ENCODE measurements around the gene TMEM40. TPM values are rescaled to one million over a fixed set of nuclear protein-coding genes. Genes with fewer than 3 reads are reported as not detected.

The TMEM40 gene
- total and polyA plus RNA-seq, 9 of the 15 experiments (the other 6 are each of a cell fraction or from before 2014, with no cell fraction given), result 0.11 to 0.31 (median 0.14) TPM; not detected in 6

DNA sequence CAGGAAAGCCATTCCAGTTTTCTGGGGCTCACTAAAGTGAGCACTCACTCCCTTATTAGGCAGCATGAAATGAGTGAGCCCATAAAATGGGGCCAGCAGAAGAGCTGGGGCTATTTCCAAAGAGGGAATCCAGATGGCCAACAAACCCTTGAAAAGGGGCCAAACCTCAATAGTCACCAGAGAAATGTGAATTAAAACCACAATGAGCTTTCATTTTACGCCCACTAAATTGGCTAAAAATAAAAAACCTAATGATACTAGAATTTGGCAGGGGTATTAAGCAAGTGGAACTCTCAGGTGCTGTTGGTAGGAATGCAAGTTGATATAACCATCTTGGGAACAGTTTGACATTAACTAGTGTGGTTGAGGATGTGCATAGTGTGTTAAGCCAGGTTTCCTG, 53.1 kb downstream of the TMEM40 start (continued):
- TF ChIP-seq, protein P1, sequence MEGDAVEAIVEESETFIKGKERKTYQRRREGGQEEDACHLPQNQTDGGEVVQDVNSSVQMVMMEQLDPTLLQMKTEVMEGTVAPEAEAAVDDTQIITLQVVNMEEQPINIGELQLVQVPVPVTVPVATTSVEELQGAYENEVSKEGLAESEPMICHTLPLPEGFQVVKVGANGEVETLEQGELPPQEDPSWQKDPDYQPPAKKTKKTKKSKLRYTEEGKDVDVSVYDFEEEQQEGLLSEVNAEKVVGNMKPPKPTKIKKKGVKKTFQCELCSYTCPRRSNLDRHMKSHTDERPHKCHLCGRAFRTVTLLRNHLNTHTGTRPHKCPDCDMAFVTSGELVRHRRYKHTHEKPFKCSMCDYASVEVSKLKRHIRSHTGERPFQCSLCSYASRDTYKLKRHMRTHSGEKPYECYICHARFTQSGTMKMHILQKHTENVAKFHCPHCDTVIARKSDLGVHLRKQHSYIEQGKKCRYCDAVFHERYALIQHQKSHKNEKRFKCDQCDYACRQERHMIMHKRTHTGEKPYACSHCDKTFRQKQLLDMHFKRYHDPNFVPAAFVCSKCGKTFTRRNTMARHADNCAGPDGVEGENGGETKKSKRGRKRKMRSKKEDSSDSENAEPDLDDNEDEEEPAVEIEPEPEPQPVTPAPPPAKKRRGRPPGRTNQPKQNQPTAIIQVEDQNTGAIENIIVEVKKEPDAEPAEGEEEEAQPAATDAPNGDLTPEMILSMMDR (IDR thresholded peaks at IDR 0.05 in 2 of 3, conservative IDR thresholded peaks at IDR 0.05 in 1 of 3; ENCODE audit: insufficient read depth in 2 of 3, low read depth in 1 of 3, low read length in 3 of 3), result no peak
- TF ChIP-seq ATF7 (IDR thresholded peaks at IDR 0.05), result no peak
- no peak for TF ChIP-seq SMAD4 (CRISPR knock-in tag; conservative IDR thresholded peaks at IDR 0.05)

DNA sequence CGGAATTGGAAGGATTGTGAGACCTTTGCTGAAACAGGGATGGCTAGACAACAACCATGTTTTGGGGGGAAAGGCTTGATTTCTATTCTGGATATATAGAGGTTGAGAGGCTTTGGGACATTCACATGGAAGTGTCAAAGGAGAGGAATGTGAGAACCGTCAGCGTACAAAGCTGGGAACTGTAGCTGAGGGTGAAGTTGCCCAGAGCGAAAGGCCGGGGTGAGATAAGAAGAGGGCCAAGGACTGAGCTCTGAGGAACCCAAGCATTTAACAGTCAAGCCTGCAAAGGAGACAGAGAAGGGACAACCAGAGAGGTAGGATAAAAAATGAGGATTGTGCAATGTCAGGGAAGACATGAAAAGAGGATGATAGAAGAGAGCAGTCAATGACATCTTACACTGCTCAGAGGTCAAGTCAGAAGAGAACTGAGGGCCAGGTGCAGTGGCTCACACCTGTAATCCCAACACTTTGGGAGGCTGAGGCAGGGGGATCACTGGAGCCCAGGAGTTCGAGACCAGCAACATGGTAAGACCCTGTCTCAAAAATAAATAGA, 53.6 kb downstream of the TMEM40 start:
- in situ Hi-C loops (cut with MboI) (loop anchor here (5.0 kb wide), 1 partner anchor 192 kb away; no protein-coding TSS in a partner anchor), intact Hi-C loops (cut with micrococcal nuclease) (loop anchor here (10.0 kb wide), 1 partner anchor 289 kb away; no protein-coding TSS in a partner anchor)
- FAIRE-seq, result no peak
- TF ChIP-seq MCM5 (IDR thresholded peaks at IDR 0.05; ENCODE audit: low read depth) (no peak), ZNF146 (CRISPR knock-in tag; IDR thresholded peaks at IDR 0.05; ENCODE audit: unreplicated experiment) (no peak), ZNF174 (CRISPR knock-in tag; IDR thresholded peaks at IDR 0.05) (no peak), CEBPB (tag; IDR thresholded peaks at IDR 0.05) (peak; percentile 72), PHF21A (IDR thresholded peaks at IDR 0.05; ENCODE audit: borderline replicate concordance, low read depth) (no peak), PRMT5 (CRISPR knock-in tag; IDR thresholded peaks at IDR 0.05) (no peak), MXI1 (IDR thresholded peaks at IDR 0.05; ENCODE audit: low read depth, low read length) (no peak), CEBPG (CRISPR knock-in tag; IDR thresholded peaks at IDR 0.05) (no peak), CEBPG (tag; conservative IDR thresholded peaks at IDR 0.05 in 1 of 2, IDR thresholded peaks at IDR 0.05 in 1 of 2) (peak in 1 of 2 experiments; percentile 53; a peak in 2 of 4 replicates)
- no peaks in the 10 kb centered on the region for H3K9me1 ChIP-seq (ENCODE audit: control insufficient read depth, insufficient read depth, low read length)
- H2AFZ ChIP-seq (ENCODE audit: low read depth, low read length), result no peak overlapping the region
- H3K4me2 ChIP-seq (ENCODE audit: insufficient read depth, low read length), result no peak overlapping the region
- BruUV-seq (replicated peaks), result no TSS peak
- H3K79me2 ChIP-seq (ENCODE audit: control insufficient read depth, insufficient read depth, low read length), result no peaks in the 10 kb centered on the region
- no peak for ATAC-seq
- ChIA-PET CTCF (ENCODE audit: low intra/inter-chr PET ratio) (no interaction called here), POLR2A (interaction anchor here (0.8 to 1.2 kb wide), 2 partner anchors 8 to 121 kb away, joined by 4 read pairs; no protein-coding TSS in a partner anchor)
- H3K9me3 ChIP-seq (replicated peaks; ENCODE audit: control insufficient read depth, insufficient read depth, low read depth, low read length), result no peaks in the 10 kb centered on the region
- H3K27me3 ChIP-seq (ENCODE audit: control insufficient read depth in 2 of 2, insufficient read depth in 2 of 2, low read length in 2 of 2), result peaks cover 12 to 29% of the 10 kb centered on the region in 2 experiments; a peak in 4 of 5 replicates
- H3K4me3 ChIP-seq, result no peak overlapping the region
- no peaks in the 10 kb centered on the region for H4K20me1 ChIP-seq (replicated peaks; ENCODE audit: control insufficient read depth, insufficient read depth, low read length)
- no peak overlapping the region for H3K27ac ChIP-seq (ENCODE audit: extremely low read depth, low read depth, low read length)
- H3K4me1 ChIP-seq (replicated peaks in 1 of 2; ENCODE audit: control insufficient read depth in 2 of 2, insufficient read depth in 2 of 2, low read length in 2 of 2), result no peaks in the 10 kb centered on the region
- H3K9ac ChIP-seq (ENCODE audit: insufficient read depth in 1 of 2, low read depth in 2 of 2, low read length in 2 of 2), result no peak overlapping the region
- WGBS (ENCODE audit: insufficient coverage, low coverage, missing lambda C conversion rate), result 3% methylated on average over 6 of the region's 6 CpGs
- no peak for DNase-seq (ENCODE audit: extremely low read depth in 1 of 4, low spot score in 3 of 4)
- no peaks in the 10 kb centered on the region for H3K36me3 ChIP-seq (ENCODE audit: control insufficient read depth, insufficient read depth, low read length)
